OCI-LY1 (cell line): ENCODE measurements around the gene KRT35.

Experiments
- CTCF ChIP-seq: fragments of 200-600 bp; sonication (generic), shearing (Covaris generic); IDR thresholded peaks from 2 replicates; pipeline ENCODE4 v1.5.1; 2017; ENCODE audit warnings: mild to moderate bottlenecking, antibody characterized with exemption, low read length, moderate library complexity, mixed read lengths
- EZH2 ChIP-seq: fragments of 200-600 bp; sonication (generic), shearing (Covaris generic); IDR thresholded peaks from 2 replicates; pipeline ENCODE4 v1.8.0; 2017; ENCODE audit warnings: borderline replicate concordance, mixed run types, mild to moderate bottlenecking, antibody characterized with exemption, low read length, moderate library complexity, mixed read lengths

GRCh38 chr17:41496803-41497484 is 16.0 kb upstream of the KRT35 start:
- TF ChIP-seq CTCF, result peak; percentile 48; the same call in 1 of the 2 replicates
- TF ChIP-seq EZH2, result no peak
